Measurements from ENCODE around the gene FAM117B.
A peak's percentile ranks its signal among the peaks of the same experiment; 100 is the strongest.

Gene FAM117B

DNA sequence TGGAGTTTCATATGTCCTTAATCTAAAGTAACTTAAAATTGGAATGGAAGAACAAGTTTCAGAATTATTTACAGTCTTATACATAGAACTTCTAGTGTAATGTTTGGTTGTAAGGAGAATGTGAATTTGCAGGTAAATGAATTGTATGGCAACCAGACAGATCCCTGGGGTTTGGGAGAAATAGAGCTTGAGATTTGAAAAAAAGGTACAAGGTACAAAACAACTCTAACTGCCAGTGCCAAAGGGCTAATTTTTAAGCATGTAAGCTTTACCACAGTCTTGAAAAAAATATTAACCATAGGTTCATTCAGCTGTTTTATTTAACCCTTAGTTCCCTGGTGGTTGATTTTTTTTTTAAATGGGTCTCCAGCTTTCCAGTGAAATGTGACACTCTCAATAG lies 133.5 kb downstream of the FAM117B start:
- no peak overlapping the region for H3K27ac ChIP-seq (ENCODE audit: low read length)
- no peak overlapping the region for H3K4me3 ChIP-seq (ENCODE audit: low read length)
- H3K9me3 ChIP-seq (ENCODE audit: insufficient read depth, low read depth, low read length), result no peaks in the 10 kb centered on the region
- H3K4me1 ChIP-seq (ENCODE audit: insufficient read depth, low read length), result peaks cover 11% of the 10 kb centered on the region; the same call in 1 of the 2 replicates
- peaks cover 24% of the 10 kb centered on the region for H3K36me3 ChIP-seq (ENCODE audit: insufficient read depth, low read depth, low read length)
- no peaks in the 10 kb centered on the region for H3K27me3 ChIP-seq (ENCODE audit: insufficient read depth, low read length)
- H3K9ac ChIP-seq (ENCODE audit: low read depth, low read length), result no peak overlapping the region

DNA sequence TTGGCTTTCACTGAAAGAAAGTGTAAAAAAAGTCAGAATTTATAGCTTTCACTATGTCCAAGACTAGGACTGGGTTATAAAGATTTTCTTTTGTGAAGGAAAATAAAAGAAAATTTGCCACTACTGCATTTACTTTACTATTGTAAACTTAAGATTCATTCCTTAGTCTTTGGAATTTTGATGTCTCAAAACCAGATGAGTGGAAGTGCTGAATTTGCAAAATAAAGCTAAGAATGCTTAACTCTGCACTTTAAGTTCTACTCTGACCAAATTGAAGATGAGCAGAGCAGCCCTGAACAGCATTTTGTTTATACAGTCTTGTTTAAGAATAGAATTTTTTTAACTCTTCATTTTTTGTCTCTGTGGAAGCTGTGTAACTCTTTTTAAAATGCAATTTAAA lies 134.4 kb downstream of the FAM117B start:
- H3K9me3 ChIP-seq (ENCODE audit: insufficient read depth, low read depth, low read length), result no peaks in the 10 kb centered on the region

DNA sequence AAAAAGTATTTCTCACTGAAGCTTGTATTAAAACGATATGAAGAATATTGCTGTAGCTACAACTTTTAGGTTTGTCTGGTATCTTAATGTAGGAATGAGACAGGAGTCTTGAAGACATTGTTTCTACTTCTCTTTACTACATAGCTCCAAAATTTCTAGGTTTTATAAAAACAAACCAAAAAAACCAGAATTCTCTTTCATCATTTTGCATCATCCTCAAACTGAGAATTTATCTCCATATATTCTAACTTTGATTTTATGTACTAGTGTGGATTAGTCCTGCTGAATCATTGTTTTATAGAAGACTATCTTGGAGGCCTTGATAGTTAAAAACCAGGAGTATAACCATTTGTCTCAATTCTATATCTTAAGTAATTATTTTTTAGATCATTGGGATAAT lies 136.6 kb downstream of the FAM117B start:
- Histone ChIP-seq H3K27me3 (ENCODE audit: insufficient read depth, low read length) (no peaks in the 10 kb centered on the region), H3K27ac (ENCODE audit: low read length) (no peak overlapping the region), H3K4me1 (ENCODE audit: insufficient read depth, low read length) (peaks cover 11% of the 10 kb centered on the region; the same call in 1 of the 2 replicates), H3K9me3 (ENCODE audit: insufficient read depth, low read depth, low read length) (no peaks in the 10 kb centered on the region), H3K36me3 (ENCODE audit: insufficient read depth, low read depth, low read length) (peaks cover 17% of the 10 kb centered on the region; the same call in 1 of the 2 replicates), H3K9ac (ENCODE audit: low read depth, low read length) (no peak overlapping the region), H3K4me3 (ENCODE audit: low read length) (no peak overlapping the region)

More for the DNA sequence above, 134.4 kb downstream of the FAM117B start:
- no peak overlapping the region for H3K27ac ChIP-seq (ENCODE audit: low read length)
- H3K4me3 ChIP-seq (ENCODE audit: low read length), result no peak overlapping the region
- no peaks in the 10 kb centered on the region for H3K27me3 ChIP-seq (ENCODE audit: insufficient read depth, low read length)
- H3K36me3 ChIP-seq (ENCODE audit: insufficient read depth, low read depth, low read length), result peaks cover 24% of the 10 kb centered on the region
- peaks cover 11% of the 10 kb centered on the region; the same call in 1 of the 2 replicates for H3K4me1 ChIP-seq (ENCODE audit: insufficient read depth, low read length)
- 0 out of 2 replicates have a peak overlapping the region, but pooled peaks have one; percentile 8 for H3K9ac ChIP-seq (ENCODE audit: low read depth, low read length)

DNA sequence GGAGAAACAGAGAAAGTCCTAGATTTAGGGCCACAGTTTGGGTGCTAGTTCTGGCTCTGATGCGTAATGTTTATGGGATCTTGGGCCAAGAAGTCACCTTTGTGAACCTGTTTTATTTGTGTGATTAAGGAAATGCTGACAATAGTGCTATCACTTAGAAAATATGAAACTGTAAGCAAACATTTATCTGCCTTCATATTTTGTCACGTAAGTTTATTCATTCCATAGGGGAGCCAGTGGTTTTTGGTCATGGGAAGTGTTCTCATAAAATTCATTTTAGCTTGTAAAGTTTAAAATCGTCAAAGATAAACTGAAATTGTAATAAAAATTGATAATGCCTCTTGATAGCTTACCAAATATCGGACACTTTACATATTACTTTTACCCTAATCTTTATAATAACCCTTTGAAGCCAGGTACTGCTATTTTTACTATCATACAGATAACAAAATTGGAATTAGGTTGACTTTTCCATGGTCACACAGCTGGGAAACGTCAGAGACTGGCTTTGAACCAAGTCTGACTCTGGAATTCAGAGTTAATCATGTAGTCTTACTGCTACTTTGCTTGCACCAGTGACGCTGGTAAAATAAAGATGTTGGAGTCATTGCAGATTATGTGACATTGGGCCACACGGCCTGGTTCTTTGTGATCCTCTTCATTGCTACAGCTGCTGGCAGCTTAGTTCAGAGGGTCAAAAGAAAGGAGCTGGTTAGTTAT lies 137.1 kb downstream of the FAM117B start:
- Histone ChIP-seq H3K27ac (ENCODE audit: low read length) (no peak overlapping the region), H3K4me3 (ENCODE audit: low read length) (no peak overlapping the region), H3K36me3 (ENCODE audit: insufficient read depth, low read depth, low read length) (peaks cover 14% of the 10 kb centered on the region; the same call in 1 of the 2 replicates), H3K9me3 (ENCODE audit: insufficient read depth, low read depth, low read length) (no peaks in the 10 kb centered on the region), H3K4me1 (ENCODE audit: insufficient read depth, low read length) (peaks cover 11% of the 10 kb centered on the region; the same call in 1 of the 2 replicates), H3K27me3 (ENCODE audit: insufficient read depth, low read length) (no peaks in the 10 kb centered on the region), H3K9ac (ENCODE audit: low read depth, low read length) (no peak overlapping the region)

DNA sequence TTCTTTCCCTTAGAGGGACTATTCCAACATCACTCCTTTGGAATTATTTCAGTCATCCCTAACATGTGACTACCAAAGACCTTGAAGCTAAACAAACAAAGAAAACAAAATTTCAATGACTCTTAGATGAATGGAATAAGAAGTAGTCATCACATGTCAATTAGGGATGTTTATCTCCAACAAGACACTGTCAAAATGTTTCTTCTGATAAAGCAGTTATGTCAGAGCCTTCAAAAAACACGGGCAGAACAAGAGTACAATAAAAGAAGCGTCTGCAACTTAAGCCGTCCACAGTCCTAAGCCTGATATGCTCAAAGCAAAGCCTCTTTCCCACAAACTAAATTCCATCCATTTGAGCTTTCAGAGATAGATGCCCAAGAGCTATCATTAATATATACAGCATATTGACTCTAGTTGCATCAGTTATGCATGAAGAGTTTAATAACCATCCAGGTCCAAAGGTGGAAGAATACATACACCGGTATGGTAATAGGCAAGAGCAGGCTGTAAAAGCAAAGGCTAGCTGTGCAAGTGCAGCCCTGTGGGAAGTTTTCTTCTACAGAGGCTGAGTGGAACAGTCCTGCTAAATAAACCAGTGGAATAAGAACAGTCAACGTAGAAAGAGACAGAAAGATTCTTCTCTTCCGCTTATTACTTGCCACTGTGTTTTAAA lies 138.7 kb downstream of the FAM117B start:
- Histone ChIP-seq H3K9ac (ENCODE audit: low read depth, low read length) (no peak overlapping the region), H3K27me3 (ENCODE audit: insufficient read depth, low read length) (no peaks in the 10 kb centered on the region), H3K27ac (ENCODE audit: low read length) (no peak overlapping the region), H3K4me1 (ENCODE audit: insufficient read depth, low read length) (peaks cover 5% of the 10 kb centered on the region; the same call in 1 of the 2 replicates), H3K9me3 (ENCODE audit: insufficient read depth, low read depth, low read length) (no peaks in the 10 kb centered on the region), H3K36me3 (ENCODE audit: insufficient read depth, low read depth, low read length) (peaks cover 20% of the 10 kb centered on the region; the same call in 1 of the 2 replicates), H3K4me3 (ENCODE audit: low read length) (no peak overlapping the region)

DNA sequence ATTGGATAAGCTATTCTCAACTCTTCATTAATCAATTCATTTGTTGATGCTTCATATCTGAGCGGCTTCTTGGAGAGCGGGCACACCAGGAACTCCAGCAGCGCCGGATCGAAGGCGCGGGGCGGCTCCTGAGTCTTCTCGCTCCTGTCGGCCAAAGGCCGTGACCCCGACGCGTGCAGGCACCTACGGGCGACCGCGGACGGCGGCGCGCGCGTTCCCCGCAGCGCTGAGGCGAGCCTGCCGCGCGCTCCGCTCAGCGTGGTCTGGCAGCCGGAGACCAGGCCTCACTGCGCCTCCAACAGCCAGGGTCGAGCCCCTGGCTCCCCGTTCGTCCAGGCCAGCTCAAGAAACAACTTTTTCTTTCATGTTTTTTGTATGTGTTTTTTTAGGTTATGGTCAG lies 139.3 kb downstream of the FAM117B start:
- Histone ChIP-seq H3K9ac (ENCODE audit: low read depth, low read length) (no peak overlapping the region), H3K9me3 (ENCODE audit: insufficient read depth, low read depth, low read length) (no peaks in the 10 kb centered on the region), H3K36me3 (ENCODE audit: insufficient read depth, low read depth, low read length) (peaks cover 27% of the 10 kb centered on the region; the same call in 1 of the 2 replicates), H3K27ac (ENCODE audit: low read length) (no peak overlapping the region), H3K4me1 (ENCODE audit: insufficient read depth, low read length) (peaks cover 4% of the 10 kb centered on the region; the same call in 1 of the 2 replicates), H3K4me3 (ENCODE audit: low read length) (no peak overlapping the region), H3K27me3 (ENCODE audit: insufficient read depth, low read length) (no peaks in the 10 kb centered on the region)

DNA sequence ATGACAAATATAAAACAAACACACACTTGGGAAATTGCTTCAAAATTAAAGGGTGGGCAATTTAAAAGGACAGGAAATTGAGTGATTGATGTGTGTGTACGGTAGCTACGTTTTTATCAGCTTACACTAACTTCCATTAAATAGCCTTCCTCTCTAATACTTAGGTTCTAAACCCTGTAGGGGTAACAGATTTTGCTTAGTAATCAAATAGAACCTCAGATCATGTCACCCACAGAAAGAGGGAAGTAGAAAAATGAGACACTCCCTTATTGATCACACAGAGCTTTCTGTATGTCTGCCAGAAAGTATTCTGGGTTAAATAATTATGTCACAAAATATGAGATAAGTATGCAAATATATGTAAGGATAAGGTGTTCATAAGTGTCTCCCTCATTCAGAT lies 143.4 kb downstream of the FAM117B start:
- no peaks in the 10 kb centered on the region for H3K27me3 ChIP-seq (ENCODE audit: insufficient read depth, low read length)
- H3K4me3 ChIP-seq (ENCODE audit: low read length), result no peak overlapping the region
- H3K9ac ChIP-seq (ENCODE audit: low read depth, low read length), result no peak overlapping the region
- no peaks in the 10 kb centered on the region for H3K9me3 ChIP-seq (ENCODE audit: insufficient read depth, low read depth, low read length)
- H3K36me3 ChIP-seq (ENCODE audit: insufficient read depth, low read depth, low read length), result peaks cover 42% of the 10 kb centered on the region
- no peak overlapping the region for H3K27ac ChIP-seq (ENCODE audit: low read length)
- no peaks in the 10 kb centered on the region for H3K4me1 ChIP-seq (ENCODE audit: insufficient read depth, low read length)

DNA sequence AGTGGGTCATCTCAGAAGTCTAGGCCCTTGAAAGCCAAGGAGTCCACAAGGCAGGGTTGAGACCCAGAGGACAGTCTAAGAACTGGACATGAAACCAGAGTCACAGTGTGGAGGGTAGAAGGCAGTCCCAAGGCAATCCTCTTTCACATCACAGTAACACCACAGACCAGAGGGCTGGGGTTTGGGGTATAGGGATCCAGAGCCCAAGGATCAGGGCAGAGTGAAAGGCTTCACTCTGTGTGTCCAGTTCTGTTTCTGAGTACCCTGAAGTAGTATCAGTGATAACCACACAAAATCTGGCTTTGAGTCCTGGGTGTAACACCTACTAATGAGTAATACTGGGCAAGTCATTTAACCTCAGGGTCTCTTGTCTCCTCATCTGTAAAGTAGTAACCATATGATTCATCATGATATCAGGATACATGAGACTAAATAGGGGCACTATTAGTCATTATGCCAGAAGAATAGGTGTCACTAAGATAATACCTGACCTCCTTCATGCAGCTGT lies 145.8 kb downstream of the FAM117B start:
- Histone ChIP-seq H3K9me3 (ENCODE audit: insufficient read depth, low read depth, low read length) (no peaks in the 10 kb centered on the region), H3K36me3 (ENCODE audit: insufficient read depth, low read depth, low read length) (peaks cover 34% of the 10 kb centered on the region), H3K4me3 (ENCODE audit: low read length) (no peak overlapping the region), H3K4me1 (ENCODE audit: insufficient read depth, low read length) (no peaks in the 10 kb centered on the region), H3K27ac (ENCODE audit: low read length) (no peak overlapping the region), H3K9ac (ENCODE audit: low read depth, low read length) (no peak overlapping the region), H3K27me3 (ENCODE audit: insufficient read depth, low read length) (no peaks in the 10 kb centered on the region)

DNA sequence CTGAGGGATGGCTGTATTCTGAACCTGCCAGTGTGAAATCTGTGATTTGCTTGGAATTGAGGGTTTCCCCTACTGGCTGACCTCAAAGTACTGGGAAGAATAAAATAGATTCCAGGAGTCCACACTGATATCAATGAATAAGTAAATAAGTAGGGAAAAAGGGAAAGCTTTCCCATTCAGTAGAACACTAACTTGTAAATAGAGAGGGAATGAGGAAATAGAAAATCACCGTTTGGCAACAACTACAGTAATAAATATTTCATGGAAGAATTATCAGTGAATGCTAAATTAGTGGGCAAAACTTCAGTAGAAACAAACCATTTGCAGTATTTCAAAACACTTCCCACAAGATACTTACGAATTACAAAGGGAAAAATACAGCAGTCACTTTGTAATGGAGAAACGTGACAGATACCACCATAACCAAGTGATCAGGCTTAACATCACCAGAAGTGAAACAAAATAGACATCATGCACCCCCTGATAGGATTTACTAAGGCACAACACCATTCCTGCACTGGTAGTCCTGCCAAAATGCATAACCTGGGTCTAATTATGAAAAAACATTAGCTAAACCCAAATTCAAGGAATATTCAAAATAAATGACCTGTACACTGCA lies 148.3 kb downstream of the FAM117B start:
- H3K27me3 ChIP-seq (ENCODE audit: insufficient read depth, low read length), result no peaks in the 10 kb centered on the region
- H3K4me3 ChIP-seq (ENCODE audit: low read length), result no peak overlapping the region
- H3K36me3 ChIP-seq (ENCODE audit: insufficient read depth, low read depth, low read length), result peaks cover 38% of the 10 kb centered on the region
- no peak overlapping the region for H3K9ac ChIP-seq (ENCODE audit: low read depth, low read length)
- H3K27ac ChIP-seq (ENCODE audit: low read length), result peak overlapping the region; percentile 36
- H3K9me3 ChIP-seq (ENCODE audit: insufficient read depth, low read depth, low read length), result no peaks in the 10 kb centered on the region
- no peaks in the 10 kb centered on the region for H3K4me1 ChIP-seq (ENCODE audit: insufficient read depth, low read length)

DNA sequence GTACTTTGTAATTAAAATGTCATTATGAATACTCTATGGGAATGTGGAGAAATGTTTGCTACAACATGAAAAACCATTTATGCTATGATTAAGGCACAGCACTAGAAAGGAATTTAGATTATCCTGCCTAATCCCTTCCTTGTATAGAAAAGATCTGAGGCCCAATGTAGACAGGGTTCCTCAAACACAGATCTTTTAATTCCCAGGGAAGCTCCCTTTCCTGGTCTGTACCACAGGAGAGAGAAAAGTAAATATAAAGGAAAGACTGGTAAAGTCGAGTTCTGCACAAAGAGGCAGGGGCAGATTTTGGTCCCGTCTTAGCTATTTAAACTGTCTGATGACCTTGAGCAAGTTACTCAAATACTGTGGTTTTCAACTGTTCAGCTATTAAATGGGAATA lies 152.1 kb downstream of the FAM117B start:
- Histone ChIP-seq H3K4me1 (ENCODE audit: insufficient read depth, low read length) (no peaks in the 10 kb centered on the region), H3K4me3 (ENCODE audit: low read length) (no peak overlapping the region), H3K36me3 (ENCODE audit: insufficient read depth, low read depth, low read length) (peaks cover 15% of the 10 kb centered on the region; the same call in 1 of the 2 replicates)

DNA sequence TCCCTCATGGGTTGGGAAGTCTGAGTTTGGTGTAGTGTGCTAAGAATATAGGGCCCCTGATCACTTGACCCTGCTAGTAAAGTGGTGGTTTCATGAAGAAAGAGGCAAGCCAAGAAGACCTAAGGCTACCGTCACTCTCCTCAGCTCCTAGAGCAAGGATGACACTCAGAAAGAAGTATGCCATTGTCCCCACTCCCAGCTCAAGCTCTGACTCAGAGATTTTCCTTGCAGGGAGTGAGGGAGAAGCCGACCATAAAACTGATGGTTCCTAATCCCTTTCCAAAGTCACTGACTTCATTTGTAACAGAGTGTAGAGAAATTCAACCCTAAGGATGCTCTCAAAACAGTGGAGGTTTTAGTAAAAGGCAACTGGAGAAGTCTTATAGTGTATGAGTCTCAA lies 155.9 kb downstream of the FAM117B start:
- H3K4me3 ChIP-seq (ENCODE audit: low read length), result no peak overlapping the region
- H3K27ac ChIP-seq (ENCODE audit: low read length), result no peak overlapping the region
- no peaks in the 10 kb centered on the region for H3K27me3 ChIP-seq (ENCODE audit: insufficient read depth, low read length)
- H3K36me3 ChIP-seq (ENCODE audit: insufficient read depth, low read depth, low read length), result peaks cover 10% of the 10 kb centered on the region; the same call in 1 of the 2 replicates
- no peak overlapping the region for H3K9ac ChIP-seq (ENCODE audit: low read depth, low read length)
- H3K4me1 ChIP-seq (ENCODE audit: insufficient read depth, low read length), result no peaks in the 10 kb centered on the region
- H3K9me3 ChIP-seq (ENCODE audit: insufficient read depth, low read depth, low read length), result no peaks in the 10 kb centered on the region

More for the DNA sequence above, 152.1 kb downstream of the FAM117B start:
- no peaks in the 10 kb centered on the region for H3K9me3 ChIP-seq (ENCODE audit: insufficient read depth, low read depth, low read length)
- no peak overlapping the region for H3K9ac ChIP-seq (ENCODE audit: low read depth, low read length)
- H3K27ac ChIP-seq (ENCODE audit: low read length), result no peak overlapping the region
- H3K27me3 ChIP-seq (ENCODE audit: insufficient read depth, low read length), result no peaks in the 10 kb centered on the region
